ENCODE data around the gene PDHA1.

PDHA1 gene

DNA sequence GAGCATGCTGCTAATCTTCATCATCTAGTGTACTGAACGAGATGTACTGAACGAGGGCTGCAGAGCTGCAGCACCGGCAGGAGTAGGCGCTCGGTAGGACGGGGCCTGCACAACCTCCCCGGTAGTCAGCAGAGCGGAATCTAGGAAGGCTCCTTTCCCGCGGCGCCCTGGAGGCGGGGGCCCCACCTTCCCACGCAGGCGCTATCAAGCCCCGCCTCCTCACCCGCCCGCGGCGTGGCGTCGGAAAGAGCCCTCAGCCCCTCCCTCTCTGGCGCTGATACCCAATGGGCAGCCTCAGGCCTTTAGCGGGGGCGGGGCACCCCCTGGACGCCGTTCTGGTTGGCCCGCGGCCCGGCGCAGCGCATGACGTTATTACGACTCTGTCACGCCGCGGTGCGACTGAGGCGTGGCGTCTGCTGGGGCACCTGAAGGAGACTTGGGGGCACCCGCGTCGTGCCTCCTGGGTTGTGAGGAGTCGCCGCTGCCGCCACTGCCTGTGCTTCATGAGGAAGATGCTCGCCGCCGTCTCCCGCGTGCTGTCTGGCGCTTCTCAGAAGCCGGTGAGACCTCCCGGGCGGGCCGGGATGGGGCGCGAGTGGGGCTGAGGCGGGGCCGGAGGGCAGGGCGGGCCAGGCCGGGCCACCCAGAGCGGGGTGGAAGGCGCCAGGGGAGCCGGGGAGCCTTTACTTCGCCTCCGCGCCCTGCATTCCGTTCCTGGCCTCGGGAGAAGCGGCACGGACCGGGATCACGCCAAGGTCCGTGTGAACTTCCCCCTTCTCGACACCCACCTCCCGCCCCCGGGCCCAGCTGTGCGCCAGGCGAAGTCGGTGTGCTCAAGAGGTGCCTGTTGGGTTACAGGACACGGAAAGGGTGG lies at the start of gene PDHA1:
Gene PDHA1, plus strand, starts transcription at position 393 of the 874 bp plus-strand sequence. Its CDS starts 111 bp downstream, at position 504.
- DNase-seq = peak; percentile 86

- no peak for DNase-seq
Measured at GRCh38 chrX:19303256-19303880, 40.4 kb upstream of the PDHA1 start.

DNA sequence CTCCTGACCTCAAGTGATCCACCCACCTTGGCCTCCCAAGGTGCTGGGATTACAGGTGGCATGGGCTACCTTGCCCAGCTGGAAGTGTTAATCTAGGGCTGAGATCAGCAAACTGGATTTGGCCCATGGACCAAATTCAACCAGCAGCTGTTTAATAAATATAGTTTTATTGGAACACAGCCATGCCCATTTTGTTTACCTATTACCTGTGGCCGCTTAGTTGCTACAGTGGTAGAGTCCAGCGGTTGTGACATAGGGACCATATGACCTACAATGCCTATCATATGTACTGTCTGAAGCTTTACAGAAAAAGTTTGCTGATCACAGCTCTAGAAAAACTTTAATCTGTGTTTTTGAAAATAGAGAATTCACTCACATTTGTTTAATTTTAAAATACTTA lies 17.2 kb upstream of the PDHA1 start:
- no peak for DNase-seq

- no peak for DNase-seq
Measured at GRCh38 chrX:19331831-19332230, 11.9 kb upstream of the PDHA1 start.

DNA sequence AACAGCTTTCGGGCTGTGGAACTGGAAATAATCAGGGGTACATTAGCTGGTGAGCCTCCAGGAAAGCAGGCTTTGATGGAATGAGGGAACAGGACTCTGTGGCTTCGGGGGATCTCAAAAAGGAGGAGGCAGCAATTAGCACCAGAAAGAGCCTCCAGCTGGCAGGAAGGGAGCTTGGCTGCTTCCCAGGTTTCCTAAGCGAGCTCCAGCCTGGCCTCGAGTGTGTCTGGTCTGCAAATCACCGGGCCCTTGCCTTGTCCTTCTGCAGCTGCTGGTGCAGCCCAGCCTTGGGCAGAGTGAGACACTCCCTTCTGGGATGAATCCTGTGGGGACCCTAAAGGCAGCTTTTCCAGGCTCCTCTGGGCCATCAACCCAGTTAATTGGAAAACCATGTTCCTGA lies 10.7 kb upstream of the PDHA1 start:
- DNase-seq = no peak

DNA sequence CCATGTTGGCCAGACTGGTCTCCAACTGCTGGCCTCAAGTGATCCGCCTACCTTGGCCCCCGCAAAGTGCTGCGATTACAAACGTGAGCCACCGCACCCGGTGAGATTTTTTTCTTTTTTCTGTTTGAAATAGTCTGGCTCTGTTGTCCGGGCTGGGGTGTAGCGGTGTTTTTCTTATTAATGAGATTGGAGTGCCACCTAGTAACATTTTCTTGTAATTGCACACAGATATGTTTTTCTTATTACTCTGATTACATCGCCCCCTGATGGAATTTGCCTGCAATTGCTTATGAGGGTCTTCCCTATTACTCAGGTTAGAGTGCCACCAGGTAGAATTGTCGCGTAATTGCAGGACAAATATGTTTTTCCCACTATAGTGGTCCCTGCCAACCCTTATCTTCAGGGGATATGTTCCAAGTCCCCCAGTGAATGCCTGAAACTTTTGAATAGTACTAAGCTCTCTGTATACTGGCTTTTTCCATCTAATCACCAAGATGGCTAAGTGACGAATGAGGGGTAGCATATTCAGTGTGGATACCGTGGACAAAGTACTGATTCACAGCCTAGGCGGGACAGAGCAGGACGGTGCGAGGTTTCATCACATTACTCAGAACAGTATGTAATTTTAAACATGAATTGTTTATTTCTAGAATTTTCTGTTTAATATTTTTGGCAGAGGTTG lies 8.6 kb upstream of the PDHA1 start:
- DNase-seq = no peak

GRCh38 chrX:19342331-19342906 lies 1.3 kb upstream of the PDHA1 start:
- DNase-seq = no peak

GRCh38 chrX:19343085-19343534 lies 617 bp upstream of the PDHA1 start:
- no peak for DNase-seq

GRCh38 chrX:19344661-19345060 lies 934 bp downstream of the PDHA1 start:
- DNase-seq = no peak

DNA sequence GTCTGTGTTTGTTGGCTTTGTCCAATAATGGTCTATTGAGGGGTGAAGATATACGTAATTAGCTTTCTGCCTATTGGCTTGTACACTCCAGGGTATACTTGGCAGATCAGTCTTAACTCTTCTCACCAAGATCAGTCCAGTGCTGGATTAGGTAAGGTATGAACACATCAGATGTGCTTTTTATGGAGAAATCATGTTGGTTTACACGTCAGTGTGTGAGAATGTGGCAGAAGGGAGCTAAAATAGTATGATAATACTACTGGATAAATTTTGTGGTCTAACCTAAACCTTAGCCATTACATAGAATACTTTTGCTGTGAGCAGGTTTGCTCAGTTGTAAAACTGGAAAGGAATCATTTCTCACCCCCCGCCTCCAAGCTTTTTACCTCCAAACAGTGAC lies 4.2 kb downstream of the PDHA1 start:
- DNase-seq = no peak

DNA sequence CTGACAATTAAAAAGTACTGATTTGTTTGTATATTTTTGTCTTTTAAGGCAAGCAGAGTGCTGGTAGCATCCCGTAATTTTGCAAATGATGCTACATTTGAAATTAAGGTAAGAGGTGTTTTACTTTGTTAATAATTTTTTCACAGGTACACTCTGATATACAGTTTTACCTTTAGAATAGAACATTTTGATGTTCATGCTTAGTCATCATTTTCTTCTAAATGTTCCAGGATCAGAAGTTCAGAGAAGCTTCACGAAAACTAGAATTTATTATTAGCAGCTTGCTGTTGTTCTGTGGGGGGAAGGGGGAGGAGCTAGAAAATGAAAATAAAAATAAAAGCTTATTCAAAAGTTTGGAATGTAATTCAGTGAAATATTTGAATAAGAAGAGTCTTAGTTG lies 5.5 kb downstream of the PDHA1 start:
- no peak for DNase-seq

GRCh38 chrX:19350941-19351384 lies 7.2 kb downstream of the PDHA1 start:
- DNase-seq = no peak

DNA sequence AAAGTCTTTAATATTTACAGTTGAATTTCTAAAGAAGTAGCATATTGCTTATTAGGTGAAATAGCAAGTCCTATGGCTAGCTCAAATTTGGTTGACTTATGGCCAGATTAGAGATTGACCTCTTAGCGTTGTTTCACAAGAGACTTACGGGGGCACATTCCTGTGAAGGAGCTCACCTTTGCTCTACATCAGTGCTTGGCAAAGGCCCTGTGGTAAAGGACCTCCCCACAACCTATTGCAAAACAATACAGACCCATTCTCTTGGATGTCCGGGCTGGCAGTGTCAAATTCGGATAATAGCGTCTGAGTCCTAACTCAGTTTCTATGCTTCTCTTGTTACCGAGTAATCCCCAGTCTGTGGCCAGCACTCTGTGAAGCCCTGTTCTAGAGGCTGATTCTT lies 10.9 kb downstream of the PDHA1 start:
- no peak for DNase-seq

DNA sequence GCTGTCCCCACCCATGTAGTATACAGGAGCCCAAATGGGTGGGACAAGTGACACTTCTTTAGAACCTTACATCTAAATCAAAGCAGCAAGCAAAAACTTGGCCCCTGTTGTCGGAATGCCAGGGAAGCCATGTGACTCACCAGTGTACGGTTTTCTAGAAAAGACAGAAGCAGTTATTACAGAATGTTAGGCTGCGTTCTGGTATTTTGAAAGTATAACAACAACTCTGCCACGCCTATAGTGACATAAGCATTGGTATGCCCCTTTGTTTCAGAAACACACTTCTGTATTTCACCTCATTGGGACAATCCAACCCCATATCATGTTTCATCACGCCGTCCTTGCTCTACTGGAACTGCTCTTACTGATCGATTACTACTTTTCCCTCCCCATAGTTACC lies 14.8 kb downstream of the PDHA1 start:
- DNase-seq = no peak

DNA sequence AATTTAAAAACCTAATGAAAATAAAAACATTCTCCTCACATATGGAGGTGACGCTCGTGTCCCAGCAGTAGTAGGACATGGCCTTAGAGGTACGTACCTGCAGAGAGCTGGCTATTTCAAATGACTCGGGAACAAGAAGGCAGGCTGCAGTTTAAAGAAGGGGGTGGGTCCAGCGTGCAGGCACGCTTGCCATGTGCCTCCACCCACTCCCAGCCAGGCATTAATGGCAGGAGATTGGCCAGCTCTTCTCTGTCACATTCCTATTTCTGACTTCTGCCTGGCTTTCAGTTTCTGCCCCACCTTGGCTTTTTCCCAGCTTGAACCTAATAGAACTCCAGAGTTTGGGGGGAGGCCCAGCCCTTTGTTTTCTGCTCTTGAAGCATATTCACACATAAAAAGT lies 17.2 kb downstream of the PDHA1 start:
- no peak for DNase-seq

DNA sequence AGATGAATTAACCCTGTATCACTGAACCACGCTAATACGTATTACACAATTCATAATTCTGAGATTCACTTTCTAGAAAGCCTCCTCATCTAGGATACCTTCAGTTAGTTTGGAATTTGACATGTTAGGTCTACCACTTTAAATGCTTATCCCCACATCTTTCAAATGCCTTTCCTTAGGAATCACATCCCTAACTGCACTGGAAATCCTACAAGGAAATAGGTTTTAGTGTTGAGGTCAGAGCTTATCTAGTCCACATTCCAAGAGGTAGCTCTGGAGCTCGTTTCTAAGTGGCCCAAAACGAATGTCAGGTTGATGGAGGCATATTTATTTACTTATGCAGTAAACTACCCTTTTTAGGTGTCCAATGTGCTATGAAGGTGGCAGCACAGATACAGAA lies 18.0 kb downstream of the PDHA1 start:
- DNase-seq = no peak

DNA sequence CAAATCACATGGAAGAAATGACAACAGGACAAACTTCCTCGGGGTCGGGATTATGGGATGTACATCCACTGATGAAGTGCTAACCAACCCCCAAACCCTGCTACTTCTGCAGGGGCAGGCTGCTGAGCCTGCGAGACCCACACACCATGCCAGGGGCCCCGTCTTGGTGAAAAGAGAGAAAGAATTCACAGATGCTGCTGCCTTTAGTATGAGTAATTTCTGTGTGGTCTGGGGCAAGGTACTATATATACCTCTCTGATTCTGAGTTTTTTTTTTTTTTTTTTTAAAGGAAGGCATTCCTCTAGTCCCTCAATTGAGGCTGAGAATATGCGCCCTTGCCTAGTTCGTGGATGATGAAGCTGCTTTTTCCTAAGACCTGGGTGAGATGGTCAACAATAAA lies 24.8 kb downstream of the PDHA1 start:
- DNase-seq = no peak

DNA sequence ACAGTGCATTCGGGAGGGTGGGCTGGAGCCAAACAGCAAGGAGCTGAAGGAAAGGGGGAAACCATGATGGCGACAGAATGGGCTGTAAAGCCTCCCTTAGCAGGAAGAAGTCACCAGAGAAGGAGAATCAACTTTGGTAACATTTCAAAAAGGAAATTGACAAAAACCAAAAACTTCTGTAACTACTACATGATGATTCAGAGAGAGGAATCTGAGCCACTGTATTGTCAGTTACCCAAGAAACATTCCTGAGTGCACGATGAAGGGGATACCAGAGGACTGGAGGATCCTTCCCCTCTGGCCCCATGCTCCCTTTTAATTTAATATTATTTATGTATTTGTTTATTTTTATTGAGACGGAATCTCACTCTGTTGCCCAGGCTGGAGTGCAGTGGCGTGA lies 26.3 kb downstream of the PDHA1 start:
- no peak for DNase-seq

DNA sequence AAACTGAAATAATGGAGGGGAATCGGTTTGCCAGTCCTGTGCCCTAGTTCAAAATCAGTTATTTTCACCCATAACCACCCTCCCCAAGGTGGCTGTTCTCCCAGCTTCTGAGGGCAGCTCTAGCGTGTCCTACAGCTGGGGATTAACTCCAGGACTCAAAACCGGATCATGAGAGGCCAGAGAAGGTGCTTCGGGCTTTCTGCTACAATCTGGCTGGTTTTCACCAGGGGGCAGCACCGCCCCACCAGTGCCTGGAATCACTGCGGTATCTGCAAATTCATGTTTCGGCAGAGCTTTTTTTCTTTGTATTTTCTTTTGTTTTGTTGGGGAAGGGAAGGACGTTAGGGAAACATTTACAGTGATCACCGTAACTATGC lies 28.4 kb downstream of the PDHA1 start:
- DNase-seq = peak; percentile 17

DNA sequence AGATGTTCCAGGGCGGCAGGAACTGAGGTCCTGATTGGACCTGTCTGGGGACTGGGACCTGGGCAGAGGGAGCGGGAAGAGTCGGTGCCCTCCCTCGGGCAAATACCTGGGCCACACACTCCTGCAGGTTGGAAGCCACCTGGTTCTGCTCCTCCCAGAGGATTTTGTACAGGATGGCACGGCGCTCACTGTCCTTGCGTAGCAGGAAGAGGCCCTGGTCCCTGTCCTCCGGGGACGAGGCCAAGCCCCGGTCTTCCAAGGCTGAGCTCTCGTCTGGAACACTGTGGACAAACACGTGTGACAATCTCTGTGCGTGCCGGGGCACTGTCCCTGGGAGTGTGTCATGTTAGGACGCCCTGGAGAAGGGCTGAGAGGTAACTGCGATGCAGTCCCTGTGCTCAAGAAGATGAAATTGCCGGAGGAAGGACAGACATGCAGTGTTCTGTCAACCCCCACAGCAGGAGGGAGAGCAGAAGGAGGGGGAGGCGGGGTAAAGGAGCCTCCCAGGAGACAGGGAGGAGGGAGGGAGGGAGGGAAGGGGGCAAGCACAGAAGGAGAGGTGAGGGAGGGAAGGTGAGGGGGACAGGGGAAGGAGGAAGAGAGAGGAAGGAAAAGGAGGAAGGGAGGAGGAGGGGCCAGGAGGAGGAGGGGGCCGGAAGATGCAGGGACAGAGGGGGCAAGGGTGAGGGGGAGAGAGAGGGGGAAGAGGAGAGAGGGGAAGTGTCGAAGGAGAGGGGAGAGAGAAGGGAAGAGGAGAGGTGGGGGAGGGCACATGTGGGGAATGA lies 29.0 kb downstream of the PDHA1 start:
- DNase-seq = no peak

- DNase-seq = no peak
Measured at GRCh38 chrX:19373351-19373891, 29.7 kb downstream of the PDHA1 start.

DNA sequence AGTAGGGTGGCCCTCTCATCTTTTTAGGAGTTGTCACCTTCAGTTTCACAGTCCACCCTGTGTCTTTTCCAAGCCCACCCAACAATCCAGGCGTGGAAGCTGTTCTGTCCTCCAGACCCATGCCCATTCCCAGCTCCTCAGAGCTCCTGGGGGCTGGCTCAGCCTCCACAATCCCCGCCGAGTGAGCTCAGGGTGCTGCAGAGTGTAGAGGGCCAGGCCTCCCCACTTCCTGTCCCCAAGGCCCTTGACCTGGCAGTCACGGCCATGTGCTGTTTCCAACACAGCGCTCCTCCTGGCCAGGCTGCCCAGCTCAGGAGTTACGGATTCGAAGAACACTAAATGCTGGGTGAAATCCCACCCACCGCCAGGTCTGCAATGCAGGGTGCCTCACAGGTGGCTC lies 31.8 kb downstream of the PDHA1 start:
- DNase-seq = no peak
